ENCODE data around the gene RNF125.
A peak's percentile ranks its signal among the peaks of the same experiment; 100 is the strongest.

RNF125 gene

DNA sequence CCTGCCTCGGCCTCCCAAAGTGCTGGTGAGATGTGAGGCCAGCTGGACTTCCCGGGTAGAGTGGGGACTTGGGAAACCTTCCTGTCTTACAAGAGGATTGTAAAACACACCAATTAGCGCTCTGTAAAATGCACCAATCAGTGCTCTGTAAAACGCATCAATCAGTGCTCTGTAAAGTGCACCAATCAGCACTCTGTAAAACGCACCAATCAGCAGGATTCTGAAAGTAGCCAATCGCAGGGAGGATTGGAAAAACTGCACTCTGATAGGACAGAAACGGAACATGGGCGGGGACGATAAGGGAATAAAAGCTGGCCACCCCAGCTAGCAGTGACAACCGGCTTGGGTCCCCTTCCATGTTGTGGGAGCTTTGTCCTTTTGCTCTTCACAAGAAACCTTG is 19.0 kb downstream of the RNF125 start:
- Histone ChIP-seq H3K4me1 (ENCODE audit: insufficient read depth, poor library complexity, severe bottlenecking) (no peaks in the 10 kb centered on the region), H3K9me3 (ENCODE audit: severe bottlenecking) (no peaks in the 10 kb centered on the region), H3K27ac (ENCODE audit: poor library complexity, severe bottlenecking) (no peak overlapping the region), H3K4me3 (ENCODE audit: severe bottlenecking) (no peak overlapping the region), H3K27me3 (ENCODE audit: insufficient read depth, poor library complexity, severe bottlenecking) (no peaks in the 10 kb centered on the region), H3K36me3 (ENCODE audit: low read depth) (no peaks in the 10 kb centered on the region)
- TF ChIP-seq, protein P1, sequence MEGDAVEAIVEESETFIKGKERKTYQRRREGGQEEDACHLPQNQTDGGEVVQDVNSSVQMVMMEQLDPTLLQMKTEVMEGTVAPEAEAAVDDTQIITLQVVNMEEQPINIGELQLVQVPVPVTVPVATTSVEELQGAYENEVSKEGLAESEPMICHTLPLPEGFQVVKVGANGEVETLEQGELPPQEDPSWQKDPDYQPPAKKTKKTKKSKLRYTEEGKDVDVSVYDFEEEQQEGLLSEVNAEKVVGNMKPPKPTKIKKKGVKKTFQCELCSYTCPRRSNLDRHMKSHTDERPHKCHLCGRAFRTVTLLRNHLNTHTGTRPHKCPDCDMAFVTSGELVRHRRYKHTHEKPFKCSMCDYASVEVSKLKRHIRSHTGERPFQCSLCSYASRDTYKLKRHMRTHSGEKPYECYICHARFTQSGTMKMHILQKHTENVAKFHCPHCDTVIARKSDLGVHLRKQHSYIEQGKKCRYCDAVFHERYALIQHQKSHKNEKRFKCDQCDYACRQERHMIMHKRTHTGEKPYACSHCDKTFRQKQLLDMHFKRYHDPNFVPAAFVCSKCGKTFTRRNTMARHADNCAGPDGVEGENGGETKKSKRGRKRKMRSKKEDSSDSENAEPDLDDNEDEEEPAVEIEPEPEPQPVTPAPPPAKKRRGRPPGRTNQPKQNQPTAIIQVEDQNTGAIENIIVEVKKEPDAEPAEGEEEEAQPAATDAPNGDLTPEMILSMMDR (IDR thresholded peaks at IDR 0.05; ENCODE audit: poor library complexity, severe bottlenecking), result no peak
- DNase-seq (ENCODE audit: low spot score) (no peak), ATAC-seq (ENCODE audit: low read depth) (no peak)

DNA sequence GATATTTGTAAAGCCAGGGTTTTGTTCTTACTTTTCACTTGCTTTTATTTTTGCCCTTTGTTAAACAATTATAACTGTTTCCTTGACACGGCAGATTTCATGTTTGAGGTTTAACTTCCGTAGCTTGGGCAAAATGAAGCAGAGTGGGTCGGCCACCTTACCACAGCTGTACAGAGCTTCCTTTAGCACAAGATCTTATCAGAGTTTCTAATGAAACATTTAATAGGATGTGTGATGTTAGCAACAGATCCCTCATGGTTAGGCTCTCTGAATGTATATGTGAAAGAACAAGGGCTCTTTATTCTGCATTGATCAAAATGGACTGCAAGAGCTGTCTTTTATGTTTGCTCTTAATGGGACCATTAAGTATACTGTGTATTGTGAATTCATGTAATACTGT is 22.3 kb downstream of the RNF125 start:
- Histone ChIP-seq H3K9me3 (ENCODE audit: severe bottlenecking) (no peaks in the 10 kb centered on the region), H3K36me3 (ENCODE audit: low read depth) (no peaks in the 10 kb centered on the region), H3K27me3 (ENCODE audit: insufficient read depth, poor library complexity, severe bottlenecking) (no peaks in the 10 kb centered on the region), H3K4me1 (ENCODE audit: insufficient read depth, poor library complexity, severe bottlenecking) (no peaks in the 10 kb centered on the region), H3K27ac (ENCODE audit: poor library complexity, severe bottlenecking) (no peak overlapping the region), H3K4me3 (ENCODE audit: severe bottlenecking) (no peak overlapping the region)
- no peak for DNase-seq (ENCODE audit: low spot score)
- no peak for ATAC-seq (ENCODE audit: low read depth)
- TF ChIP-seq, protein P1 (IDR thresholded peaks at IDR 0.05; ENCODE audit: poor library complexity, severe bottlenecking), result no peak

DNA sequence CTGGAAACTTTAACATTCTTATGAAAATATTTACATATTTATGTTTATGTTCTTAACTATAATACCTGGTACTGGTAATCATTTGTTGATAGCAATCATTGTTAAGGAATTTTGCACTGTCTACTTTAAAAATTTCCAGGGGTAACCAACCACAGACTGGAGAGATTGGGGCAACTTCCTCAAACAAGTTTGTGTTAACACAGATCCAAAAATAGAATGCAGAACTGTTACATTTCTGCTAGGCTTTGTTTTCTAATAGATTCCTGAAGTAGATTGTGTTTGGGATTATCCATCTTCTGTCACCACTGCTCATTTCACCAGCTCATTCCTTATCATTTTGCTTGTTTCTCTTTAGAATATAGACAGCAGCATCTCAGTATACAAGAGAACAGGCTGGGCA is 23.7 kb downstream of the RNF125 start:
- TF ChIP-seq, protein P1 (IDR thresholded peaks at IDR 0.05; ENCODE audit: poor library complexity, severe bottlenecking), result no peak
- DNase-seq (ENCODE audit: low spot score) (no peak), ATAC-seq (ENCODE audit: low read depth) (no peak)
- H3K4me3 ChIP-seq (ENCODE audit: severe bottlenecking), result no peak overlapping the region
- H3K4me1 ChIP-seq (ENCODE audit: insufficient read depth, poor library complexity, severe bottlenecking), result no peaks in the 10 kb centered on the region
- no peaks in the 10 kb centered on the region for H3K9me3 ChIP-seq (ENCODE audit: severe bottlenecking)
- H3K27me3 ChIP-seq (ENCODE audit: insufficient read depth, poor library complexity, severe bottlenecking), result no peaks in the 10 kb centered on the region
- H3K36me3 ChIP-seq (ENCODE audit: low read depth), result no peaks in the 10 kb centered on the region
- no peak overlapping the region for H3K27ac ChIP-seq (ENCODE audit: poor library complexity, severe bottlenecking)

DNA sequence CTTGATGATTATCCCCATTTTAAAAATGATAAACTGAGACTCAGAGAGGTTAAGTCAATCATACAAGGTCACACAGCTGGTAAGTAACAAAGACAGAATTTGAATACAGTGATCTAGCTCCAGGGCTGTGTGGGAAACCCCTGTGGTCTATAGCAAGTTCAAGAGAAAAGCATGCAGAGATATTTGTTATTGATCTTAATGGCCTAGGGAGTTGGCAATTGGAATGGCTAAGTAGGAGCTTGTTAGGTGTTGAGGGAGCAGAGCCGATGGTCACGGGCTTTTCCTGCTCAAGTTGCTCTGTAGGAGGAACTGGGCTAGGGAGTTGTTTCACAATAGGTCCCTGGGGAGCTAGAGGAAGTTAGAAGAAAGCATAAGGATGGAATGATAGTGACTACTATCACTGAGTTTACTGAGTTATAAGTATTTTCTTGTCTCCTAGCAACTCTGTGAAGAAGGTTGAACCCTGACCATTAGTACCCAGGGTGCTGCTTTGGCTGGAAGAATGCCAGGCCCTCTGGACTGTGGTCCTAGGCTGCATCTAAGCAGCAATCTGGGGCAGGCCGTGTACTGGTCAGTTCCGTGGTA is 30.0 kb downstream of the RNF125 start:
- TF ChIP-seq, protein P1 (IDR thresholded peaks at IDR 0.05; ENCODE audit: poor library complexity, severe bottlenecking), result no peak
- ATAC-seq (ENCODE audit: low read depth) (no peak), DNase-seq (ENCODE audit: low spot score) (no peak)
- Histone ChIP-seq H3K4me3 (ENCODE audit: severe bottlenecking) (no peak overlapping the region), H3K4me1 (ENCODE audit: insufficient read depth, poor library complexity, severe bottlenecking) (no peaks in the 10 kb centered on the region), H3K36me3 (ENCODE audit: low read depth) (no peaks in the 10 kb centered on the region), H3K27me3 (ENCODE audit: insufficient read depth, poor library complexity, severe bottlenecking) (no peaks in the 10 kb centered on the region), H3K27ac (ENCODE audit: poor library complexity, severe bottlenecking) (no peak overlapping the region), H3K9me3 (ENCODE audit: severe bottlenecking) (no peaks in the 10 kb centered on the region)

DNA sequence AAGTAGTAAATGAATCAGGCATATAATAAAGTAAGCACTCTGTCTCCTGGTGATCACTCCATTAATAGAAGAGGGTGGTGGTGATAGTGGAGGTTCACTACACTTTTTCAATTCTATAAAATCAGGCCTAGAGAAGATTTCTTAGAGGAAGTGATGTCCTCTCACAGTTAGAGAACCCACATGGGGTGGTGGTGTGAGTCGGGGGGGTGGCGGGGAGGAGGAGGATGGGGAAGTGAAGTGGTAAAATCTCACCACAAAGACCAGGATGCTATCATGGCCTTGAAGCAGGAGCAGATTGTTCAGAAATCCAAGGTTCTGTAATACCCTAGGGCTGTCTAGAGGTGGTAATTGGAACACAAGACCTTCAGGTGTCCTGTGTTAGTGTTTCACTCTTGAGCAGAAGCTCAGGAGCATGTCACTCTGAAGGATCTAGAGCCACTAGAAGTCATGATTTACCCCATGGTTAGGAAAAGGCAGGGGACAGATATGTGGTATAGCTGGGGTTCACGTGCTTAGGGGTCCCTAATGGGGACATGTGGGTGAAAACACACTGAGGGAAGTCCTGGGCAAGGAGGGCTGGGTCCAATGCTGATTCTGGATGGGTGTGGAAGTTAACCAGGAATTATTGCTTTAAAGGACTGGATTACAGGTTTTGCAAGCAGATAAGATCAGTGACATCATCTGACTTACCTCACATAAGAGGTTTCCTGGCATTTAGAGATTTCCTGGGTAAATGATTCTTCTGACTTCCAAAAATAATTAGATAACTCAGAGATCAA is 31.0 kb downstream of the RNF125 start:
- TF ChIP-seq, protein P1 (IDR thresholded peaks at IDR 0.05; ENCODE audit: poor library complexity, severe bottlenecking), result no peak
- H3K27ac ChIP-seq (ENCODE audit: poor library complexity, severe bottlenecking), result no peak overlapping the region
- no peak for DNase-seq (ENCODE audit: low spot score)
- 0 out of 3 replicates have a peak, but pooled peaks have one; percentile 21 for ATAC-seq (ENCODE audit: low read depth)
- no peaks in the 10 kb centered on the region for H3K4me1 ChIP-seq (ENCODE audit: insufficient read depth, poor library complexity, severe bottlenecking)
- no peaks in the 10 kb centered on the region for H3K27me3 ChIP-seq (ENCODE audit: insufficient read depth, poor library complexity, severe bottlenecking)
- H3K36me3 ChIP-seq (ENCODE audit: low read depth), result no peaks in the 10 kb centered on the region
- H3K4me3 ChIP-seq (ENCODE audit: severe bottlenecking), result no peak overlapping the region
- no peaks in the 10 kb centered on the region for H3K9me3 ChIP-seq (ENCODE audit: severe bottlenecking)

All from RWPE2 (cell line).